Astrocyte of the cerebellum (primary cell): ENCODE results near the gene SPINK4.

ENCODE experiments used
- DNase-seq: peaks from one replicate; pipeline ENCODE4 v3.0.0-alpha.2; 2011; ENCODE audit warnings: low read depth
- H3K4me3 ChIP-seq: 2 replicates; pipeline ENCODE4 v1.5.1; 2011; ENCODE audit warnings: mild to moderate bottlenecking, low read depth, low read length, moderate library complexity
- CTCF ChIP-seq: IDR thresholded peaks from 2 replicates; pipeline ENCODE4 v1.5.1; 2012; ENCODE audit warnings: low read length, low read depth, moderate library complexity, mild to moderate bottlenecking; ENCODE audit errors: missing control alignments
- in situ Hi-C: cut with HindIII; loops from 2 replicates; pipeline ENCODE4 v1.10.0; 2017; ENCODE audit warnings: low sequenced_read_pairs

The SPINK4 gene

GRCh38 chr9:33293782-33294181 is 53.8 kb downstream of the SPINK4 start:
- TF ChIP-seq CTCF: no peak
- in situ Hi-C loops: loop anchor here (25.0 kb wide), 1 partner anchor 169 kb away; the partner anchor contains the start of gene NOL6
- no peak overlapping the region for H3K4me3 ChIP-seq
- DNase-seq: no peak

- in situ Hi-C loops: loop anchor here (25.0 kb wide), 1 partner anchor 167 kb away; the partner anchor contains the start of gene NOL6
- TF ChIP-seq CTCF: no peak
These were observed 54.9 kb downstream of the SPINK4 start for GRCh38 chr9:33294670-33295432.

GRCh38 chr9:33295571-33295970 is 55.6 kb downstream of the SPINK4 start:
- TF ChIP-seq CTCF: no peak
- in situ Hi-C loops: loop anchor here (25.0 kb wide), 1 partner anchor 167 kb away; the partner anchor contains the start of gene NOL6
- DNase-seq: no peak
- no peak overlapping the region for H3K4me3 ChIP-seq

More at GRCh38 chr9:33294670-33295432, 54.9 kb downstream of the SPINK4 start:
- DNase-seq: no peak
- H3K4me3 ChIP-seq: no peak overlapping the region

GRCh38 chr9:33297432-33297831 is 57.5 kb downstream of the SPINK4 start:
- DNase-seq: no peak
- TF ChIP-seq CTCF: no peak
- H3K4me3 ChIP-seq: no peak overlapping the region
- in situ Hi-C loops: loop anchor here (25.0 kb wide), 1 partner anchor 165 kb away; the partner anchor contains the start of gene NOL6
